H1 (cell line): ENCODE measurements around the gene HOXD10. TPM values are rescaled to one million over a fixed set of nuclear protein-coding genes. Genes with fewer than 3 reads are reported as not detected.

Experiments
- CTCF ChIA-PET: fragments of 300-600 bp; sonication (Branson Sonifier 250); formaldehyde crosslinking; loops from one replicate; lab custom pipeline; 2021; ENCODE audit not compliant: partially characterized antibody; lab: Charles Lee
- POLR2A ChIA-PET: fragments of 300-600 bp; sonication (Branson Sonifier 250); formaldehyde crosslinking; loops from one replicate; lab custom pipeline; 2021; ENCODE audit warnings: inconsistent platforms; ENCODE audit not compliant: partially characterized antibody; lab: Charles Lee
- DNase-seq, 2 experiments: peaks; one replicate each; pipeline versions ENCODE4 v3.0.0 to v3.0.0-alpha.2; 2010 to 2022; ENCODE audit warnings: low spot score in 2 of 2, low read depth in 1 of 2, mixed read lengths in 1 of 2
- FAIRE-seq: peaks from 2 replicates; lab custom pipeline; 2011; peaks lifted over from hg19 to GRCh38; lab: Jason Lieb, UNC
- H2AFZ ChIP-seq: 2 replicates; pipeline ENCODE4 v1.8.1; 2012; ENCODE audit warnings: low read length, inconsistent platforms
- H2AK5ac ChIP-seq: 2 replicates; pipeline ENCODE4 v1.6.1; 2013; ENCODE audit warnings: low read depth, low read length
- H2BK120ac ChIP-seq: replicated peaks from 2 replicates; pipeline ENCODE3; 2013; ENCODE audit warnings: low read depth, low read length, inconsistent platforms
- H2BK12ac ChIP-seq: 2 replicates; pipeline ENCODE4 v1.6.1; 2013; ENCODE audit warnings: low read depth, low read length
- H2BK15ac ChIP-seq: 2 replicates; pipeline ENCODE4 v1.6.1; 2013; ENCODE audit warnings: low read length
- H2BK20ac ChIP-seq: 2 replicates; pipeline ENCODE4 v1.6.1; 2013; ENCODE audit warnings: low read length
- H2BK5ac ChIP-seq: 2 replicates; pipeline ENCODE4 v1.6.1; 2013; ENCODE audit warnings: low read depth, low read length
- H3K14ac ChIP-seq: 2 replicates; pipeline ENCODE4 v1.6.1; 2013; ENCODE audit warnings: inconsistent platforms; ENCODE audit not compliant: insufficient read length
- H3K18ac ChIP-seq: 2 replicates; pipeline ENCODE4 v1.6.1; 2013; ENCODE audit warnings: low read length; ENCODE audit errors: extremely low read depth
- H3K23ac ChIP-seq: 2 replicates; pipeline ENCODE4 v1.6.1; 2013; ENCODE audit warnings: inconsistent platforms; ENCODE audit not compliant: insufficient read length
- H3K23me2 ChIP-seq: 2 replicates; pipeline ENCODE4 v1.6.1; 2013; ENCODE audit warnings: low read depth, low read length
- H3K27ac ChIP-seq: 2 replicates; pipeline ENCODE4 v1.6.1; 2011; ENCODE audit warnings: low read depth, low read length, inconsistent platforms
- H3K27me3 ChIP-seq, 4 experiments: replicated peaks in 1 of 4; 1 replicate in 1 of 4; 2 replicates in 3 of 4; pipeline versions ENCODE4 v1.6.1 to v1.8.1; 2011 to 2013; ENCODE audit warnings: low read length in 3 of 4, mild to moderate bottlenecking in 3 of 4, inconsistent platforms in 2 of 4, mixed read lengths in 2 of 4, moderate library complexity in 1 of 4; ENCODE audit not compliant: control insufficient read depth in 3 of 4, insufficient read depth in 3 of 4; ENCODE audit errors: extremely low read depth in 1 of 4
- H3K36me3 ChIP-seq, 4 experiments: 2 replicates each; pipeline versions ENCODE4 v1.6.1 to v1.8.1; 2011 to 2013; ENCODE audit warnings: mild to moderate bottlenecking in 4 of 4, low read length in 3 of 4, moderate library complexity in 2 of 4, control low read depth in 1 of 4, inconsistent platforms in 1 of 4; ENCODE audit not compliant: insufficient read depth in 4 of 4, control insufficient read depth in 2 of 4
- H3K4ac ChIP-seq: replicated peaks from 2 replicates; pipeline ENCODE3; 2013; ENCODE audit warnings: low read length, low read depth, mixed read lengths, inconsistent platforms; ENCODE audit not compliant: insufficient read length
- H3K4me1 ChIP-seq, 4 experiments: replicated peaks in 1 of 4; 1 replicate in 1 of 4; 2 replicates in 3 of 4; pipeline versions ENCODE4 v1.6.1 to v1.8.1; 2011 to 2013; ENCODE audit warnings: low read length in 3 of 4, inconsistent platforms in 2 of 4, mixed read lengths in 1 of 4; ENCODE audit not compliant: insufficient read depth in 4 of 4, control insufficient read depth in 3 of 4
- H3K4me2 ChIP-seq, 2 experiments: 2 replicates each; pipeline versions ENCODE4 v1.6.1 to v1.8.1; 2011 to 2013; ENCODE audit warnings: low read depth in 2 of 2, low read length in 2 of 2, control low read depth in 1 of 2, inconsistent platforms in 1 of 2, mild to moderate bottlenecking in 1 of 2; ENCODE audit not compliant: insufficient read depth in 1 of 2
- H3K4me3 ChIP-seq, 4 experiments: fragments of 200-600, 300-600 bp in 1 of 4; sonication (generic), shearing (Covaris generic), sonication (Bioruptor Twin) in 1 of 4; 2 replicates each; pipeline versions ENCODE4 v1.5.1 to v1.8.1; 2011 to 2016; ENCODE audit warnings: low read length in 4 of 4, low read depth in 3 of 4, control low read depth in 2 of 4, inconsistent platforms in 2 of 4, mild to moderate bottlenecking in 2 of 4, mixed read lengths in 1 of 4, moderate library complexity in 1 of 4; ENCODE audit not compliant: insufficient read depth in 2 of 4; ENCODE audit errors: extremely low read depth in 1 of 4
- H3K56ac ChIP-seq: replicated peaks from 2 replicates; pipeline ENCODE3; 2013; ENCODE audit warnings: low read depth, mild to moderate bottlenecking, mixed read lengths, low read length, inconsistent platforms; ENCODE audit not compliant: insufficient read length
- H3K79me1 ChIP-seq: 2 replicates; pipeline ENCODE4 v1.6.1; 2013; ENCODE audit warnings: low read depth, low read length, control low read depth
- H3K79me2 ChIP-seq, 2 experiments: 2 replicates each; pipeline versions ENCODE4 v1.6.1 to v1.8.1; 2012 to 2013; ENCODE audit warnings: low read length in 2 of 2, mild to moderate bottlenecking in 2 of 2, inconsistent platforms in 1 of 2; ENCODE audit not compliant: insufficient read depth in 2 of 2, control insufficient read depth in 1 of 2
- H3K9ac ChIP-seq, 4 experiments: replicated peaks in 1 of 4; 1 replicate in 1 of 4; 2 replicates in 3 of 4; pipeline versions ENCODE4 v1.6.1 to v1.8.1; 2011 to 2013; ENCODE audit warnings: low read depth in 3 of 4, low read length in 3 of 4, control low read depth in 2 of 4, mild to moderate bottlenecking in 2 of 4, moderate library complexity in 2 of 4, inconsistent platforms in 1 of 4; ENCODE audit errors: extremely low read depth in 1 of 4
- H3K9me3 ChIP-seq, 2 experiments: 2 replicates each; pipeline versions ENCODE4 v1.6.1 to v1.8.1; 2012 to 2013; ENCODE audit warnings: mild to moderate bottlenecking in 2 of 2, moderate library complexity in 2 of 2, control low read depth in 1 of 2, inconsistent platforms in 1 of 2, low read depth in 1 of 2, low read length in 1 of 2, mixed read lengths in 1 of 2; ENCODE audit not compliant: insufficient read depth in 2 of 2
- H4K20me1 ChIP-seq, 2 experiments: replicated peaks in 1 of 2; 2 replicates each; pipeline versions ENCODE3 to v1.8.1; 2011 to 2013; ENCODE audit warnings: inconsistent platforms in 2 of 2, low read length in 2 of 2, mild to moderate bottlenecking in 1 of 2; ENCODE audit not compliant: insufficient read depth in 2 of 2, control insufficient read depth in 1 of 2
- H4K5ac ChIP-seq: 2 replicates; pipeline ENCODE4 v1.6.1; 2013; ENCODE audit warnings: low read length, low read depth, mixed read lengths, inconsistent platforms; ENCODE audit not compliant: insufficient read length
- H4K8ac ChIP-seq: 2 replicates; pipeline ENCODE4 v1.8.0; 2013; ENCODE audit warnings: mild to moderate bottlenecking, moderate library complexity, low read length, inconsistent platforms; ENCODE audit not compliant: insufficient read depth; ENCODE audit errors: extremely low read depth
- H4K91ac ChIP-seq: replicated peaks from 2 replicates; pipeline ENCODE3; 2013; ENCODE audit warnings: low read length, mixed read lengths, inconsistent platforms; ENCODE audit not compliant: insufficient read length
- BCL11A ChIP-seq, 2 experiments: IDR thresholded peaks; one replicate each; pipeline ENCODE4 v1.6.1; 2011; ENCODE audit warnings: low read depth in 2 of 2, low read length in 2 of 2, mild to moderate bottlenecking in 2 of 2
- BRCA1 ChIP-seq: IDR thresholded peaks from 2 replicates; pipeline ENCODE4 v1.6.1; 2012; ENCODE audit warnings: low read depth, low read length, improper control_type of control experiment
- RNF2 ChIP-seq: fragments of 200-900, 300-1000 bp; sonication (generic); IDR thresholded peaks from 2 replicates; pipeline ENCODE4 v1.7.1; 2016; ENCODE audit warnings: borderline replicate concordance, low read depth, mild to moderate bottlenecking, antibody characterized with exemption, low read length; ENCODE audit not compliant: poor library complexity, severe bottlenecking; ENCODE audit errors: missing control alignments
- SIRT6 ChIP-seq: IDR thresholded peaks from one replicate; pipeline ENCODE4 v1.7.1; 2012; ENCODE audit warnings: low read length, inconsistent platforms
- SIX5 ChIP-seq: IDR thresholded peaks from 2 replicates; pipeline ENCODE4 v1.6.1; 2011; ENCODE audit warnings: mild to moderate bottlenecking, low read depth, low read length
- SP4 ChIP-seq: IDR thresholded peaks from 2 replicates; pipeline ENCODE4 v1.6.1; 2012; ENCODE audit warnings: low read length, inconsistent platforms
- SRF ChIP-seq: IDR thresholded peaks from 2 replicates; pipeline ENCODE4 v1.6.1; 2011; ENCODE audit warnings: mild to moderate bottlenecking, low read depth, low read length, moderate library complexity
- SUZ12 ChIP-seq: fragments of 200-600 bp; sonication (generic); IDR thresholded peaks from 2 replicates; pipeline ENCODE4 v1.6.1; 2012; ENCODE audit warnings: mild to moderate bottlenecking, inconsistent platforms, low read length, moderate library complexity, mixed read lengths
- TAF1 ChIP-seq: IDR thresholded peaks from 2 replicates; pipeline ENCODE4 v1.6.1; 2011; ENCODE audit warnings: mild to moderate bottlenecking, low read depth, low read length
- YY1 ChIP-seq: IDR thresholded peaks from 2 replicates; pipeline ENCODE4 v1.6.1; 2011; ENCODE audit warnings: low read depth, mild to moderate bottlenecking, low read length
- ZNF274 ChIP-seq: IDR thresholded peaks from 2 replicates; pipeline ENCODE4 v1.7.0; 2012; ENCODE audit warnings: low read length, borderline replicate concordance; ENCODE audit errors: extremely low read depth
- WGBS, 2 experiments: shearing (Covaris generic) in 1 of 2; methylation state at CpG; one replicate each; pipeline versions ENCODE4 v1.1.6 to v1.1.7; 2013 to 2015; ENCODE audit warnings: low lambda C conversion rate in 2 of 2, mixed read lengths in 2 of 2, inconsistent platforms in 1 of 2, low coverage in 1 of 2, missing lambda C conversion rate in 1 of 2; ENCODE audit not compliant: insufficient replicate concordance in 2 of 2, insufficient coverage in 1 of 2, insufficient read length in 1 of 2; ENCODE audit errors: extremely low coverage in 1 of 2, missing lambda C conversion rate in 1 of 2; 5-methylcytosine and 5-hydroxymethylcytosine counted together
- polyA plus RNA-seq, 7 experiments: library from polyadenylated mRNA; depleted of rRNA in 3 of 7; stranded (reverse) in 5 of 7; unstranded in 2 of 7; fragments of >200 nt in 5 of 7; fragments of 200-250 nt in 2 of 7; gene quantifications; 1 replicate in 5 of 7; 2 replicates in 1 of 7; 4 replicates in 1 of 7; pipeline versions ENCODE4 v1.2.1 to v1.2.3, GENCODE V29; 2011 to 2013; ENCODE audit warnings: missing spikeins in 2 of 7, mixed read lengths in 2 of 7
- total RNA-seq: library from RNA; stranded (reverse); fragmentation: NEBNext Ultra II Directional; extraction: Animal tissue kit (Norgen Biotek cat#: 25700); gene quantifications from 2 replicates; pipeline ENCODE4 v1.2.1, GENCODE V29; 2021

The HOXD10 gene
- total and polyA plus RNA-seq, 2 of the 8 experiments (the other 6 are each of a cell fraction or from before 2014, with no cell fraction given): not detected

GRCh38 chr2:176093145-176093897 is 23.3 kb upstream of the HOXD10 start:
- H2BK20ac ChIP-seq: peak overlapping the region; percentile 97
- no peaks in the 10 kb centered on the region for H3K79me1 ChIP-seq
- H3K56ac ChIP-seq: no peak overlapping the region
- H3K27me3 ChIP-seq: peaks cover 79 to 98% (median 91%) of the 10 kb centered on the region in 4 experiments
- H3K36me3 ChIP-seq: peaks cover 0 to 5% (median 0%) of the 10 kb centered on the region in 4 experiments; a peak in 1 of 8 replicates
- H2BK12ac ChIP-seq: peak overlapping the region; percentile 85; the same call in 1 of the 2 replicates
- FAIRE-seq (no peak), DNase-seq (peak in 1 of 2 experiments; percentile 72)
- H2AK5ac ChIP-seq: no peak overlapping the region; the same call in 1 of the 2 replicates
- H3K4me2 ChIP-seq: peak overlapping the region; percentile 65 to 66
- H3K79me2 ChIP-seq: no peaks in the 10 kb centered on the region
- H4K20me1 ChIP-seq: peaks cover 21 to 36% of the 10 kb centered on the region in 2 experiments
- no peak overlapping the region for H3K4ac ChIP-seq
- no peak overlapping the region for H2BK120ac ChIP-seq
- POLR2A ChIA-PET: interaction anchor here (1.0 to 2.1 kb wide), 3 partner anchors 11 to 12 kb away, joined by 4 to 7 read pairs (median 6); no protein-coding TSS in a partner anchor
- H2BK15ac ChIP-seq: peak overlapping the region; percentile 97; the same call in 1 of the 2 replicates
- peaks cover 0 to 20% (median 11%) of the 10 kb centered on the region in 4 experiments; a peak in 6 of 7 replicates for H3K4me1 ChIP-seq
- H4K5ac ChIP-seq: no peak overlapping the region
- peaks cover 6% of the 10 kb centered on the region for H3K23me2 ChIP-seq
- H4K8ac ChIP-seq: peak overlapping the region; percentile 40; the same call in 1 of the 2 replicates
- H3K23ac ChIP-seq: no peak overlapping the region
- no peak overlapping the region for H3K9ac ChIP-seq
- H3K4me3 ChIP-seq: peak overlapping the region in 2 of 4 experiments; percentile 6 to 51; a peak in 4 of 8 replicates
- CTCF ChIA-PET: interaction anchor here (0.6 to 6.5 kb wide), 8 partner anchors 11 to 1630 kb away, joined by 3 to 130 read pairs (median 4); partner anchors contain the start of gene EVX2
- H4K91ac ChIP-seq: no peak overlapping the region
- WGBS, 2 experiments: 5% methylated on average over 42 of the region's 53 CpGs; no CpG with 5 or more reads in 1 of the 2 experiments
- H3K27ac ChIP-seq: no peak overlapping the region
- no peaks in the 10 kb centered on the region; a peak in 1 of 4 replicates for H3K9me3 ChIP-seq
- H3K14ac ChIP-seq: no peak overlapping the region
- H2BK5ac ChIP-seq: peak overlapping the region; percentile 32; the same call in 1 of the 2 replicates
- no peak overlapping the region for H2AFZ ChIP-seq
- H3K18ac ChIP-seq: peak overlapping the region; percentile 75; the same call in 1 of the 2 replicates
- TF ChIP-seq RNF2 (peak; percentile 97), BRCA1 (no peak), YY1 (no peak), TAF1 (no peak), SIX5 (no peak), ZNF274 (no peak), SRF (no peak), BCL11A (IDR thresholded peaks at IDR 0.05; ENCODE audit: low read depth in 2 of 2, low read length in 2 of 2) (no peak), SP4 (no peak), SUZ12 (peak; percentile 95), SIRT6 (no peak)
